HG02884 (cell line): ENCODE measurements around the gene CLDN18.

Experiments
- ATAC-seq: cut with Tn5 transposase; IDR thresholded peaks from one replicate; pipeline ENCODE4 v1.9.1; 2021; ENCODE audit warnings: mild to moderate bottlenecking, moderate library complexity; ENCODE audit not compliant: unreplicated experiment

The CLDN18 gene

DNA sequence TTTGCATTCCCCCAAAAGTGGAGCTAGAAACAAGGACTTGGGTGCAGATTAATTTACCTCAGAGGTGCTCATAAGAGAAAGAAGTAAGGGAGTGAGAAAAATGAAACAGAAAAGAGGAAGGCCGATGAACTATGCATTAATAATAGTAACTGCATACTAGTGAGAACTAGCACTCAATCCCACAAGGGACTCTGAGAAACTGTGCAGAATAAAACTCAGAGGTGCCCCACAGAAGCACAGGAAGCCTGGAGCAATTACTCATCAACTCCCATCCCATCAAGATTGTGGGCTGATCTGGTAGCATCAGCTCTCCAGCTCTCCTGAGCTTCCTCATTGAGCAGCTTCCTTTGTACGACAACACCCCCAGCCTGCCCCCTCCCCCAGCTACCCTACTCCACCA, 50.8 kb downstream of the CLDN18 start:
- ATAC-seq = peak; percentile 62

DNA sequence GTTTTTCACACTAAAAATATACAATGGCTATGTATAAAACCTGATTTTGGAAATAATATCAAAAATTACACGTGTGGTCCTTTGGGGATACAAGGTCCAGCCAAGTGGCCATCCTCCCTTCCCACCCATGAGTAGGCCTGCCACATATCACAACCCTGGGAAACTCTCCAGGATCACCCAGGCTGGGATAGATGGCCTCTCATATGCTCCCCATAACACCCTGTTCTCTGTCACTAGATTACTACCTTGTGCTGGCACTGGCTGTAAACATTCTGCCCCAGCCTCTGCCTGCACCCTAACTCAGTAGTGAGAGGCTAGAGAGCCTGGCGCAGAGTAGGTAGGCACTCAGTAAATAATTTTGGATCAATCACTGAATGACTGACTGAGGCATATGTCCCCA, 52.1 kb downstream of the CLDN18 start:
- ATAC-seq = no peak

DNA sequence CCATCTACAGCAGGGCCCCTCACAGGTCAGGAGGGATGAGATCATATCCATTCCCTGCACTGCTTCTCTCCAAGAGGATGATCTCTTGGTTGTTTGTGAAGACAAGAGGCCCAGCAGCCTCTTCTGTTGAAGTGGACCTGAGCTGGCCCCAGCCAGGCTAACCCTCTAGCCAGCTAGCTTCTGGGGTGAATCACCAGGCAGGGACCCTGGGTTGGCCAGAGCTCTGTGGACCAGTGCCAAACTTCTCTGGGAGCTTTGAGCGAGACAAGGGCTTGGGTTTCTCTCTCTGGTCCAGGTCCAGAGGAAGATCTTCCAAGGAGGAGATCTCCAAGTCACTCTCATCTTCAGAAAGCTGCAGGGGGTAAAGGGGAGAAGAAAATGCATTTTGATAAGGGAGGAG, 52.7 kb downstream of the CLDN18 start:
- ATAC-seq = no peak

DNA sequence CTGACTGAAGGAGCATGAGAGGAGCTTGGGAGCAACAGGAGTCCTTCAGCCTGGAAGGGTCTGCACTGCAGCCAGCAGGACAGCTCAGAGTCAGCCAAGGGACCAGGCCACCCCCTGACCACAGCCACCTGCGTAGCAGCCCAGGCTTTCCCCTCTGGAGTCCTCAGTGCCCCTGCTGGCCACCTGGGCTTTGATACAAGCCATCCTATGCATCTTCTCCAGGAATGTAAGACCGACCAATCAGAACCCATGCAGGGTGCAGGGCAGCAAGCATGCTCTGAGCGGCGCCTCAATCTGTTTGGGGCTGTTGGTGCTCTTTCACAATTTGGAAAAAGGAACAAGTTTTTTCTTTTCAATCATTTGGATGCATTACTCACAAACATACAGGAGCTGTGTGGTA, 53.5 kb downstream of the CLDN18 start:
- no peak for ATAC-seq

DNA sequence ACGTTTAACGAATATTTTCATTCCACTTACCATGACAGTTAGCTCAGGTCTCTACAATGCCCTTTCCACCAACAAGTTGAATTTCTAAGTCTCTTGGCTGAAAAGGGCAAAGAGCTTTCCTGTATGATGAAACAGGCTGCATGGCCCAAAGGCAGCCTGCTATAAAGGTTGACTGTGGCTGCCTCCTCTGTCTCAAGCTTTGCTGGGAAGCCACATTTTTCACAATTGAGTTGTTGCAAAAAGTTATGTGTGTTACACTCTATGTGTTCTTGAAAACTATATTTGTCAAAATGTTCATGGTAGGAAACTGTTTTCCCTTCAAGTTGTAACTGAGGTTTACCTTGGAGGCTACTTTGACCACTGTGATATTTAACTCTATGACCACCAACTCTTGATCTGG, 56.0 kb downstream of the CLDN18 start:
- ATAC-seq = peak; percentile 12

DNA sequence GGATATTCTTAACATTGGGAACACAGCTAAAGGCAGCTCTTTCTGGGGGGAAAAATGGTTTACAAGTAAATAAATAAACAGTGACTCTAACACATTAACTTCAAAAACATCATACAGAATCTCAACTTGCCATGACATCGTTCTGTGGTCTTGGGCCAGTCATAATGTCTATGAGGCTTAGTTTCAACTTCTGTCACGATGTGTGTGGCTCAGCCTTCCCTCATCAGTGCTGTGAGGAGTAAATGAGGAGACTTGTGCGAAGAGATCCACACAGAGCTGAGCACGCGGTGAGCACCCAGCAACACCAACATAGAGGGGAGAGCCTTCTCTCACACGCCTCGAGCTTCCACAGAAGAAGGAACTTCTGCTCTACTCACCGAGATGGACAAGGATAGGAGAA, 56.4 kb downstream of the CLDN18 start:
- ATAC-seq = peak; percentile 96

DNA sequence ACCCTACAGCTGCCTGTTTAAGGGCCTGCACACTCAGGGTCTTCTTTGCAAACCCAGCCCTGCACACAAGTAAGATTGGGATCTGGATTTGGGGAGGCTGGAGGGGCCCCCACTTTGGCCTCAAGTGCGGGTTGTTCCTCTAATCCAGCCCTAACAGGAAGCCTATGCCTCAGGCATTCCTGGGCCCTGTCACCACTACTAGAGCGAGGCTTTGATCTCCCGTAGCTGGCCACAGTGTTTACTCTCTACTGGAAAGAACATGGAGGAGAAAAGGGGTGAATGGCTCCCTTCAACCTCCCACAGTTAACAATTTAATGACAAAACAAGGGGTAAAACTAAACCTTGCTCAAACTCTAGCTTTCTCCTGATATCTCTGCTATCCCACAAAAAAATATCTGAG, 57.0 kb downstream of the CLDN18 start:
- ATAC-seq = no peak

DNA sequence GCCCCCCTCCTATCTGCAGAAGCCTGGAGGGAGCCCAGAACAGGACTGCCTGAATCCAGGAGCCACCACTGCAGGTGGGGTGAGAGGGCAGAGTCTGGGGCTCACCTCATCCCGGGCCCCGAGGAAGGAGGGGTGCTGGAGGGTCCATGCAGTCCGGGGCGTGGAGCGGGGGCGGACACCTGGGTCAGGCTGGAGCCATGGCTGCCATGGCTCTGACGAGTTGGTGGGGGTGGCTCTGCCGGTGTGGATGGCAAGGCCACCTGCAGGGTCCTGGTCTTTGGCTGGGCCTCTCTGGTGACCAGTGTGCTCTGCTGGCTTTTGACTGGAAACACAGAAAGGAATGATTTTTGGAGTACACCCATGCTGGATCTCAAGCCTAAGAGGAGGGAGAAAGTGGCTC, 58.1 kb downstream of the CLDN18 start:
- ATAC-seq = no peak

DNA sequence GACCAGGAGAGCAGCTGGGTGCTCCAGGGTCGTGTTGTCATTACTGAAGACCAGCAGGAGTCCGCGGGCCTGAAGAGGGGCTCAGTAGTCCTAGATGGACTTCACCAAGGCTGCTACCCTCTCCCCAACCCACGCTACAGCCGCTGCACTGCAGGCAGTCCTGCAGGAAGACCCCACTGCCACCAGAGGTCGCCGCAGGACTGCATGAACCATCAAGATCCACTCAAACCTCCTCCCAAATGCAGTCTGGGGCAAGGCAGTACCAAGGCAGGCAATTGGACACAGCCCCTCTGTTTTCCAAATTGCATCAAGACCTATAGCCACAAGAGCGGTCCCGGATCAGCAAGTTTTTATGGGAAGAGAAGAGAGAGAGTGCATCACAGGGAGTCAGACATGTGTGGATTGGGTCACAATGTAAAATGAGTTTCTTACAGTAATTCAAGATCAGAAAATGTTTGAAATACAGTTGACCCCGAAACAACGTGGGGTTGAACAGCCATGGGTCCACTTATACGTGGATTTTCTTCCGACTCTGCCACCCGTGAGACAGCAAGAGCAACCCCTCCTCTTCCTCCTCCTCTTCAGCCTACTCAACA, 58.7 kb downstream of the CLDN18 start:
- ATAC-seq = peak; percentile 59

DNA sequence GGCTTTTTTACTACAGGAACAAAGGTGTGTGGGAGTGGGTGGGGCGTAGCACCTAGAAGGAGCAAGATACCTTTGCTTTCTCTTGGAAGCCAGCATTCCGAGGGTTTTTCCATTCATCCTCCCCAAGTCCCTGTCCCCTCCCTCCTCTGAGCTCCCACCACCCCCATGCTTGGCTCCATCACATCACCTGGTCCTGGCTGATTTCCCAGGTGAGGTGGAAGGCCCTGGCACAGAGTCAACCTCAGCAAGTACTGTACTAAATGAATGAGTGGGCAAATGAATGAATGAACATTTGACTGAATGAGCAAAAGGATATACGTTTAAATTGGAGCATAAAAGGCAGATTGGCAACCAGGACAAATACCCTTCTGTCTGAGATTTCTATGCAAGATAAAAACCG, 60.0 kb downstream of the CLDN18 start:
- ATAC-seq = no peak

DNA sequence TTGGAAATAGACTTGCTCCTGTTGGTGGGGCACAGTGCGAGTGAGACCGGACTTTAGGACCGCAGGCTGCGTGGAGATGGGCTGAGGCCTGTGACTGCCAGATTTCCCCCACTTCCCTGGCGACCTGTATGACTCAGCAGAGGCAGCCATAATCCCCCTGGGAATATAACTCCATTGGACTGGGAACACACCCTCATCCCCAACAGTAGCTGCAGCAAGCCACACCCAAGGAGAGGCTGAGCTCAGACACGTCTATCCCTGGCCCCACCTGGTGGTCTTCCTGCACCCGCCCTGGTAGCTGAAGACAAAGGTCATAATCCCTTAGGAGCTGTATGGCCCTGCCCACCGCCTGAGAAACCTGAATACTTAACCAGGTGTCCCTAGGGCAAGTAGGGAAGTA, 62.8 kb downstream of the CLDN18 start:
- no peak for ATAC-seq

DNA sequence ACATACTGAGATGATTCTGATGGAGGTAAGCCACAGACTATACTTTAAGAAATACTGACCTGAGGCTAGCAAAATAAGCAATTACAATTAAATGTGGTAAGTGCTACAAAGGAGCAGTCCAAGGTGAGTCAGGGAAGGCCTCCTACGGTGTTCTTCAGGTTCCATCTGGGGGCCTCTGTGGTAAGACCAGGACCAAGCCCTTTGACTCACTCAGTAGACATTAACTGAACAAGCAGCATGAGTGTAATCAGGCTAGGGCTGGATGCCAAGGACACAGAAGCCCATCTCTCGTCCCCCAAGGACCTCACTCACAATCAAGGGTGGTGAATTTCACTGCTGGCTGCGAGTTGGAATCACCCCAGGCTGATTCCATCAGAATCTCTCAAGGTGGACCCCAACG, 68.1 kb downstream of the CLDN18 start:
- ATAC-seq = no peak

DNA sequence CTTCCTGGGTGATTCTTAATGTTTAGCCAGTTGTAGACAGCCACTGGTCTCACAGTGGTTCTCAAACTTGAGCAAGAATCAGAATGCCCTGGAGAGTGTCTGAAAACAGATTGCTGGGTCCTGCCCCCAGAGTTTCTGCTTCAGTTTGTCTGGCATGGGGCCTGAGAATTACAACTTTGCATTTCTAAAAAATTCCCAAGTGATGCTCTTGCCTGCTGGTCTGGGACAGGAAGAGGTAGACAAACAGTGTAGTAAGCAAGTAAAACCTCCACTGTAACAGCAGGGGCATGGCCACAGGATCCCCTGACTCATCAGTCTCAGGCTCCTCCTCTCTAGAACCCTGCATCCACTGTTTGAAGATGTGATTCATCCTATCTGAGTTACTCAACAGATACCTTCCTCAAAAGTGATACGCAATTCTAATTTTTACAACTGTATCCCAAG, 69.0 kb downstream of the CLDN18 start:
- ATAC-seq = no peak

DNA sequence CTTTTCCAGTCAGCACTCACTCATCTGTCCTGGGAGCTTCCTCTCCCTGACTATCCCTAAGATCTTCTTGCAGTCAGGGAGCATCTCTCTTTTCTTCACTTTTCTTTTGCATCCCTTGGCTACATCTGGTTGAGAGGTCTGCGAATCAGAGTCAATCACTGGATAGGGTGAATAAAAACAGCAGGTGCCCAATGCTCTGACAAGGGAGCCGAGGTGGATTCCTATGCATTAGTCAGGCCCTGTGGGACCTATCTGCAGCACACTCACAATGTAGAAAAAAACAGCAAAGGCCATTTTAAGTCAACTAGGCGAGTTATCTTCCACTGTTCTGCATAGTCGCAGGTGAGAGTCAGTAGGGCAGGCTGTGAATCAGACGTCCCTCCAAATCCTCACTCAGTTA, 69.9 kb downstream of the CLDN18 start:
- no peak for ATAC-seq

DNA sequence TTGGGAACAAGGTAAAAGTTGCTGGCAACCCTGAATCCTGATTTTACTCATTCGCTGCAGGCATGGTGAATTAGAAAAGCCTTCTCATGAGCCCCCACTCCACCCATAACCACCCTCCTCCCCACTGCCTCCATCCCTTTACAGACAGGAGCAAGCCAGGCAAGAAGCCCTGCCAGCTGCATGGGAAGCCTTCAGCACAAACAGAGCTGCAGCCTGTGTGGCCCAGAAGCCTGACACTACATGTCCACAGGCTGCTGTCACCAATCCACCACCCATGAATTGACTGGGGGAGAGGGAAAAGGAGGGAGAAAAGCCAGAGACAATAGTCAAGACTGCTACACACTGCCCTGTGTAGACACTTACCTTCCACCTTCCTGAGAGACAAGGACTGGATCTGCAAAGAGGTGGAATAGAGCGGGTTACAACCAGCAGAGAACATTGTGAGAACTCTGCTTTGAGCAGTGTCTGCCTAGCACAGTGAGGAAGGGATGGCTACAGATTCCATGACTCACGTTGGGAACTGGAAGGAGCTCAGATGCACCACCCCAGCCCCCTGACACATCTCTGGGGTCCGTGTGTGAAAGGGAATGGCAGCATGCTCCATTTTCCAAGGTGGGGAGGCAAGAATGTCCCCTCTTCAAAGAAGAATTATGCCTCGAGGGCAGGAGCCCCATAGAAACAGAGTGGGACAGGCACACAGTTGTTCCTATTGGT, 71.6 kb downstream of the CLDN18 start:
- no peak for ATAC-seq

DNA sequence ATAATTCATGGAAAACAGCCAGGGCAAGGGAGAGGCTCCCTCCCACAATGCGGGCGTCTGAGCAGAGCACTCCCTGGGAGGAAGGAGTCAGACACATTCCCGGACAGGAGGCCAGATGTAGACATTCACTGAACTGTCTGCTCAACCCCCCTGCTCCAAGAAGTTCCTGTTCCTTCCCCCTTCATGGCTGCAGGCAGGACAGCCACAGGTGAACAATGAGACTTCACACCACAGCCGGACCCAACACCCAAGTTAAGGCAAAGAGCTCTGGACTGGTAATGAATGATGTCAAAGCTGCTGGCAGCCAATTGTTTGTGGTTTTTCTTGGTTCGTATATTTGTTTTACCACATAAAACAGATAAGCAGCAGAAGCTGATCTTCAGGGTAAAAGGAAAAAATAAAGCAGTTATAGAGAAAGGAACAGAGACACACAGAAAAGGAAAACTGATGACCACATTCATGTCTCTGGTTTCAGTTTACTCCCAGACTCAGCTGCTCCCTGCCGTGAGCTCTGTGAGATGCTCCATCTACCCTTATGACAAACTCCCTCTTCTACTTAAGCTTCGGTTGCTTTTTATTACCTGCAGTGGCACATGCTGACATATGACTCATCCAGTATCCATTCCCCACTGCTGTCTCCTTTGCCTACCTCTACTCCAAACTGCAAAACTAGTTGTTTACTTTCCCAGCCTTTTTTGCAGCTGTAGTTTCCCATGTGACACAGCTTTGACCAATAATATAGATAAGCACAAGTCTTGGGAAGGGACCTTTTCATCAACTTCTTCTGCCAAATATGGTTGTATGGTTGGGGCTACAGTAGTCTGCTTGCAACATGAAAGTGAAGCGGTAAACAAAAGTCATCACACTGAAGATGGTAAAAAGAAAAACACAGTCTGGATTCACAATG, 72.4 kb downstream of the CLDN18 start:
- ATAC-seq = no peak

DNA sequence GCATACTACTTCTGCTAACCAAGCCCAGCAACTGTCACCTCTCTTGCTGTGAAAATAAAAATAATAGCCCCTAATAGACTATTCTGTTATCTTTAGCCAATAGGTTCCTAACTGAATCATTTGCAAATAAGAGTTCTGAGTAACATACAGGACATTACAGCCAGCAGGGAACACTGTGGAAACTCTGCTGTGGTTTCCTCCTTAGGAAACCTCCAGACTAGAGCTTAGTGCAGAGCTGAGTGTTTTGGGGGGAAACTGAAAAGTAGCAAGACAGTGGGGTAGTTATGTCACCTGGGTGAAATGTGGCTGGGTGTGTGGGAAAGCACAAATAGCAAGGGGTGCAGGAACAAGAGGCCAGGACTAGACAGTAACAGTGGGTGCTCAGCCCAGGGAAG, 73.0 kb downstream of the CLDN18 start:
- ATAC-seq = no peak
